CD14-positive monocyte (primary cell): ENCODE data around the gene ZNF782. TPM values are rescaled to one million over a fixed set of nuclear protein-coding genes. Genes with fewer than 3 reads are reported as not detected.
A peak's percentile ranks its signal among the peaks of the same experiment; 100 is the strongest.
"Not testable (repeated sequence)": the region's sequence is repeated elsewhere in the genome, so short reads cannot be mapped to it uniquely, and the experiment has no call there.

ENCODE experiments used
- DNase-seq, 3 donors: peaks; one replicate each; pipeline ENCODE4 v3.0.0-alpha.2; 2011 to 2022
- H2AFZ ChIP-seq: 2 replicates; pipeline ENCODE4 v1.6.0; 2012; ENCODE audit warnings: mild to moderate bottlenecking, low read depth, low read length, inconsistent platforms; ENCODE audit not compliant: insufficient read depth, poor library complexity, severe bottlenecking
- H3K27ac ChIP-seq, 2 donors: 1 replicate in 1 of 2; 2 replicates in 1 of 2; pipeline ENCODE4 v1.5.1; 2012 to 2013; ENCODE audit warnings: low read length in 2 of 2, control low read depth in 1 of 2, inconsistent platforms in 1 of 2, low read depth in 1 of 2, mild to moderate bottlenecking in 1 of 2
- H3K27me3 ChIP-seq, 2 donors: one replicate each; pipeline versions ENCODE4 v1.6.0 to v1.6.1; 2011 to 2013; ENCODE audit warnings: low read length in 2 of 2; ENCODE audit not compliant: control insufficient read depth in 2 of 2, insufficient read depth in 2 of 2
- H3K36me3 ChIP-seq, 2 donors: replicated peaks in 1 of 2; 1 replicate in 1 of 2; 2 replicates in 1 of 2; pipeline versions ENCODE4 v1.5.1 to v1.6.1; 2012 to 2013; ENCODE audit warnings: low read length in 2 of 2, control low read depth in 1 of 2, inconsistent platforms in 1 of 2, mild to moderate bottlenecking in 1 of 2; ENCODE audit not compliant: insufficient read depth in 2 of 2, control insufficient read depth in 1 of 2
- H3K4me1 ChIP-seq, 2 donors: 1 replicate in 1 of 2; 2 replicates in 1 of 2; pipeline versions ENCODE4 v1.5.1 to v1.6.1; 2012 to 2013; ENCODE audit warnings: low read length in 2 of 2, control low read depth in 1 of 2, inconsistent platforms in 1 of 2, mild to moderate bottlenecking in 1 of 2, moderate library complexity in 1 of 2; ENCODE audit not compliant: insufficient read depth in 2 of 2, control insufficient read depth in 1 of 2
- H3K4me2 ChIP-seq: replicated peaks from 2 replicates; pipeline ENCODE3; 2012; ENCODE audit warnings: low read length, moderate library complexity, mild to moderate bottlenecking; ENCODE audit not compliant: poor library complexity, severe bottlenecking; ENCODE audit errors: extremely low read depth
- H3K4me3 ChIP-seq, 3 experiments: fragments of 200-600 bp in 1 of 3; sonication (generic) in 1 of 3; replicated peaks in 1 of 3; 1 replicate in 2 of 3; 2 replicates in 1 of 3; pipeline ENCODE4 v1.5.1; 2011 to 2013; ENCODE audit warnings: low read length in 3 of 3, mild to moderate bottlenecking in 3 of 3, control low read depth in 2 of 3, low read depth in 2 of 3, inconsistent platforms in 1 of 3, moderate library complexity in 1 of 3
- H3K79me2 ChIP-seq: 2 replicates; pipeline ENCODE4 v1.6.0; 2012; ENCODE audit warnings: mild to moderate bottlenecking, control low read depth, inconsistent platforms, low read length, moderate library complexity; ENCODE audit not compliant: insufficient read depth
- H3K9ac ChIP-seq: 2 replicates; pipeline ENCODE4 v1.6.0; 2017; ENCODE audit warnings: low read length, mild to moderate bottlenecking; ENCODE audit not compliant: insufficient read depth, poor library complexity, severe bottlenecking
- H3K9me3 ChIP-seq, 2 donors: replicated peaks in 1 of 2; 1 replicate in 1 of 2; 2 replicates in 1 of 2; pipeline versions ENCODE4 v1.5.1 to v1.6.1; 2012 to 2013; ENCODE audit warnings: low read length in 2 of 2, control low read depth in 1 of 2; ENCODE audit not compliant: control insufficient read depth in 1 of 2, insufficient read depth in 1 of 2
- H4K20me1 ChIP-seq: 2 replicates; pipeline ENCODE4 v1.6.0; 2012; ENCODE audit warnings: mild to moderate bottlenecking, low read length, control low read depth, moderate library complexity; ENCODE audit not compliant: insufficient read depth
- H3K27ac Mint-ChIP-seq, 7 donors: one replicate each; pipeline ENCODE4 v1.8.0; 2020; ENCODE audit warnings: mild to moderate bottlenecking in 7 of 7, mixed read lengths in 7 of 7, moderate library complexity in 6 of 7, inconsistent platforms in 2 of 7
- H3K27me3 Mint-ChIP-seq, 3 donors: one replicate each; pipeline ENCODE4 v1.8.0; 2021 to 2022; ENCODE audit warnings: low read depth in 3 of 3, mild to moderate bottlenecking in 3 of 3, mixed read lengths in 3 of 3, moderate library complexity in 3 of 3, inconsistent platforms in 1 of 3
- H3K36me3 Mint-ChIP-seq, 2 donors: one replicate each; pipeline ENCODE4 v1.8.0; 2020; ENCODE audit warnings: mixed read lengths in 2 of 2, inconsistent platforms in 1 of 2, mild to moderate bottlenecking in 1 of 2
- H3K4me1 Mint-ChIP-seq: one replicate; pipeline ENCODE4 v1.8.0; 2020; ENCODE audit warnings: mild to moderate bottlenecking, mixed read lengths
- H3K4me3 Mint-ChIP-seq, 2 donors: one replicate each; pipeline ENCODE4 v1.8.0; 2020; ENCODE audit warnings: mild to moderate bottlenecking in 2 of 2, mixed read lengths in 2 of 2, moderate library complexity in 1 of 2
- H3K9me3 Mint-ChIP-seq, 7 donors: one replicate each; pipeline ENCODE4 v1.8.0; 2020 to 2022; ENCODE audit warnings: mixed read lengths in 7 of 7, mild to moderate bottlenecking in 6 of 7, moderate library complexity in 6 of 7, inconsistent platforms in 2 of 7
- WGBS: methylation state at CpG from one replicate; pipeline ENCODE4 v1.1.5; 2013; ENCODE audit warnings: missing lambda C conversion rate; ENCODE audit not compliant: insufficient coverage; 5-methylcytosine and 5-hydroxymethylcytosine counted together
- intact Hi-C, 2 donors: fragments of 100-400 bp; cut with micrococcal nuclease; formaldehyde crosslinking; loops; one replicate each; pipeline versions ENCODE4 v1.15.0 to v1.15.1; 2023
- polyA plus RNA-seq, 3 donors: library from polyadenylated mRNA; depleted of rRNA in 1 of 3; unstranded in 2 of 3; stranded (reverse) in 1 of 3; fragments of 300-500 nt in 2 of 3; fragments of >200 nt in 1 of 3; fragmentation: Illumina TruSeq in 2 of 3; gene quantifications; 1 replicate in 2 of 3; 2 replicates in 1 of 3; pipeline ENCODE4 v1.2.3, GENCODE V29; 2012 to 2021
- TF ChIP-seq, protein P1 (sequence below): fragments of 200-600 bp; IDR thresholded peaks from one replicate; pipeline ENCODE4 v1.8.0; 2022; ENCODE audit warnings: antibody characterized with exemption, mild to moderate bottlenecking

ZNF782 gene
- polyA plus RNA-seq, 3 donors = 1.1 to 1.3 (median 1.1) TPM

DNA sequence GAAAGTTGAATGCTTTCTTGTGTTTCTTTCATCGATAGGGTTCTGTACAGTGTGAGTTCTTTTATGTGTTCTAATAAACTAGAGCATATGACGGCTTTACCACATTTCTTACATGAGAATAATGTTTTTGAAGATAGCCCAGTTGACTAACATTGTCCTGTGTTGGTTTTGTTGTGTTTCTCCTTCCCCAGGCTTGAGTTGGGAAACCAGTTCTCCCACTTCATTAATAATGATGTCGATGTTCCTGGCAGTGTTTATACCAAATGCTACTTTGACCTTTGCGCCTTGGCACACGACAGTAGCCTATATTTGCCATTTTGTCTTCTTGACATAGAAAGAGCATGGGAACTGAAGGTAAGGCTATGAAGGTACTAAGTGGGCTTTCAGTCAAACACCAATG, 14.4 kb upstream of the ZNF782 start:
- H3K27me3 Mint-ChIP-seq = peaks cover 4 to 9% (median 7%) of the 10 kb centered on the region in 3 donors
- H3K4me2 ChIP-seq = no peak overlapping the region
- WGBS = no CpG with 5 or more reads among the region's 5 CpGs

DNA sequence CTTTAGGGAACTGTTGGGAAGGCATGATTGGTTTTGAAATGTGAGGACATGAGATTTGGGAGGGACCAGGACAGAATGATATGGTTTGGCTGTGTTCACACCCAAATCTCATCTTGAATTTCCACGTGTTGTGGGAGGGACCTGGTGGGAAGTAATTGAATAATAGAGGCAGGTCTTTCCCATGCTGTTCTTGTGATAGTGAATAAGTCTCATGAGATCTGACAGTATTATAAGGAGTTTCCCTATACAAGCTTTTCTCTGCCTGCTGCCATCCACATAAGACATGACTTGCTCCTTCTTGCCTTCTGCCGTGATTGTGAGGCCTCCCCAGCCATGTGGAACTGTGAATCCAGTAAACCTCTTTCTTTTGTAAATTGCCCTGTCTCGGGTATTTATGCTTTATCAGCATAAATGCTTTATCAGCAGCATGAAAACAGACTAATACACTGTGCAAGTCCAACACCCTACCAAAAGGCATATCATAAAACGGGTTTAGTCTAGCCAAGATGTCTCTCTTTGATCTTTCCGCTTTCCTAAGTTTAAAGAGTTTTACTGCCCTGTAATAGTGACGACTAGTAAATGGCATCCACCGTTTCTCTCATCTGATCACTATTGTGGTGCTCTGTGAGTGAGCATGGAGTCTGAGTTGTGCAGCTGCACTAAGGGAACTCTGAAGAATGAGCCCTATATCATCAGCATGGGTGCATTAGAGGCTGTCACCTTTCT, 12.9 kb upstream of the ZNF782 start:
- Mint-ChIP-seq H3K36me3 (no peaks in the 10 kb centered on the region), H3K4me3 (no peak overlapping the region), H3K27ac (peak overlapping the region in 2 of 7 donors; percentile 24 to 36), H3K4me1 (no peaks in the 10 kb centered on the region), H3K9me3 (peaks cover 8 to 17% (median 13%) of the 10 kb centered on the region in 7 donors), H3K27me3 (peaks cover 0 to 7% (median 1%) of the 10 kb centered on the region in 3 donors)
- no peak overlapping the region for H3K4me3 ChIP-seq
- no peaks in the 10 kb centered on the region for H3K79me2 ChIP-seq
- intact Hi-C loops = no loop called here
- H4K20me1 ChIP-seq = no peaks in the 10 kb centered on the region
- H3K36me3 ChIP-seq = no peaks in the 10 kb centered on the region
- H3K4me2 ChIP-seq = no peak overlapping the region
- no peak for DNase-seq
- TF ChIP-seq, protein P1, sequence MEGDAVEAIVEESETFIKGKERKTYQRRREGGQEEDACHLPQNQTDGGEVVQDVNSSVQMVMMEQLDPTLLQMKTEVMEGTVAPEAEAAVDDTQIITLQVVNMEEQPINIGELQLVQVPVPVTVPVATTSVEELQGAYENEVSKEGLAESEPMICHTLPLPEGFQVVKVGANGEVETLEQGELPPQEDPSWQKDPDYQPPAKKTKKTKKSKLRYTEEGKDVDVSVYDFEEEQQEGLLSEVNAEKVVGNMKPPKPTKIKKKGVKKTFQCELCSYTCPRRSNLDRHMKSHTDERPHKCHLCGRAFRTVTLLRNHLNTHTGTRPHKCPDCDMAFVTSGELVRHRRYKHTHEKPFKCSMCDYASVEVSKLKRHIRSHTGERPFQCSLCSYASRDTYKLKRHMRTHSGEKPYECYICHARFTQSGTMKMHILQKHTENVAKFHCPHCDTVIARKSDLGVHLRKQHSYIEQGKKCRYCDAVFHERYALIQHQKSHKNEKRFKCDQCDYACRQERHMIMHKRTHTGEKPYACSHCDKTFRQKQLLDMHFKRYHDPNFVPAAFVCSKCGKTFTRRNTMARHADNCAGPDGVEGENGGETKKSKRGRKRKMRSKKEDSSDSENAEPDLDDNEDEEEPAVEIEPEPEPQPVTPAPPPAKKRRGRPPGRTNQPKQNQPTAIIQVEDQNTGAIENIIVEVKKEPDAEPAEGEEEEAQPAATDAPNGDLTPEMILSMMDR = no peak
- no peak overlapping the region for H2AFZ ChIP-seq
- no peak overlapping the region for H3K27ac ChIP-seq
- H3K9ac ChIP-seq = no peak overlapping the region
- no peaks in the 10 kb centered on the region for H3K4me1 ChIP-seq
- peaks cover 0 to 3% of the 10 kb centered on the region in 2 donors for H3K27me3 ChIP-seq
- H3K9me3 ChIP-seq = peaks cover 0 to 15% of the 10 kb centered on the region in 2 donors
- WGBS = 100% methylated on average over 2 of the region's 7 CpGs

More for the DNA sequence above, 14.4 kb upstream of the ZNF782 start:
- Histone ChIP-seq H3K9me3 (peaks cover 0 to 15% of the 10 kb centered on the region in 2 donors), H2AFZ (no peak overlapping the region), H3K4me1 (no peaks in the 10 kb centered on the region), H3K79me2 (no peaks in the 10 kb centered on the region), H3K4me3 (no peak overlapping the region), H3K27ac (no peak overlapping the region), H3K27me3 (peaks cover 2 to 3% of the 10 kb centered on the region in 2 donors), H3K36me3 (no peaks in the 10 kb centered on the region), H4K20me1 (no peaks in the 10 kb centered on the region), H3K9ac (no peak overlapping the region)
- Mint-ChIP-seq H3K4me3 (no peak overlapping the region), H3K36me3 (no peaks in the 10 kb centered on the region), H3K9me3 (peaks cover 8 to 17% (median 12%) of the 10 kb centered on the region in 7 donors), H3K27ac (no peak overlapping the region), H3K4me1 (no peaks in the 10 kb centered on the region)
- TF ChIP-seq, protein P1 = no peak
- intact Hi-C loops = no loop called here
- DNase-seq = no peak

DNA sequence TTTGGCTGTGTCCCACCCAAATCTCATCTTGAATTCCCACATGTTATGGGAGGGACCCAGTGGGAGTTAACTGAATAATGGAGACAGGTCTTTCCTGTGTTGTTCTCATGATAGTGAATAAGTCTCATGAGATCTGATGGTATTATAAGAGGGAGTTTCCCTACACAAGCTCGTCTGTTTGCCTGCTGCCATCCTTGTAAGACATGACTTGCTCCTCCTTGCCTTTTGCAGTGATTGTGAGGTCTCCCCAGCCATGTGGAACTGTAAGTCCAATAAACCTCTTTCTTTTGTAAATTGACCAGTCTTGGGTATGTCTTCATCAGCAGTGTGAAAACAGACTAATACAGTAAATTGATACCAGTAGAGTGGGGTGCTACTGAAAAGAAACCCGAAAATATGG, 10.9 kb upstream of the ZNF782 start:
- H3K36me3 Mint-ChIP-seq, H2AFZ ChIP-seq, intact Hi-C loops, H4K20me1 ChIP-seq, H3K9ac ChIP-seq, H3K27me3 ChIP-seq, H3K4me2 ChIP-seq, H3K27ac ChIP-seq, H3K36me3 ChIP-seq, H3K4me3 ChIP-seq, H3K4me3 Mint-ChIP-seq, H3K27me3 Mint-ChIP-seq, H3K4me1 Mint-ChIP-seq, H3K79me2 ChIP-seq, DNase-seq, H3K27ac Mint-ChIP-seq, H3K4me1 ChIP-seq: not testable (repeated sequence)
- peaks cover 0 to 15% of the 10 kb centered on the region in 2 donors for H3K9me3 ChIP-seq
- WGBS = 100% methylated on average over 1 of the region's 2 CpGs
- peaks cover 8 to 17% (median 13%) of the 10 kb centered on the region in 7 donors for H3K9me3 Mint-ChIP-seq
